K562 (cell line): ENCODE data around the gene CLDN24. TPM values are rescaled to one million over a fixed set of nuclear protein-coding genes. Genes with fewer than 3 reads are reported as not detected.

Experiments
- ATAC-seq: fragments of 200-7000 bp; cut with Tn5 transposase; 3 replicates; pipeline ENCODE4 v1.9.1; 2020; ENCODE audit warnings: moderate library complexity
- BruUV-seq: library from RNA; stranded (reverse); fragments of 400-500 nt; replicated peaks from 2 replicates; lab custom pipeline; 2021; lab: Mats Ljungman, UMichigan
- CTCF ChIA-PET: fragments of 300-600 bp; formaldehyde crosslinking; extraction: SDS; loops from one replicate; lab custom pipeline; 2021; ENCODE audit warnings: low intra/inter-chr PET ratio; lab: Yijun Ruan, JAX
- POLR2A ChIA-PET: fragments of 300-600, 350-650 bp; sonication (Branson Sonifier 250); formaldehyde crosslinking; extraction: SDS; loops from one replicate; lab custom pipeline; 2021; ENCODE audit warnings: antibody characterized with exemption, inconsistent platforms; lab: Yijun Ruan, JAX
- DNase-seq, 4 experiments: peaks; one replicate each; pipeline versions ENCODE4 v3.0.0 to v3.0.0-alpha.2; 2011 to 2018; ENCODE audit warnings: low spot score in 3 of 4, mixed read lengths in 3 of 4; ENCODE audit errors: extremely low read depth in 1 of 4
- FAIRE-seq: peaks from 2 replicates; lab custom pipeline; 2011; peaks lifted over from hg19 to GRCh38; lab: Jason Lieb, UNC
- H2AFZ ChIP-seq: 2 replicates; pipeline ENCODE4 v1.6.0; 2011; ENCODE audit warnings: low read depth, low read length, control low read depth, inconsistent platforms
- H3K27ac ChIP-seq: fragments of 200-600 bp; 3 replicates; pipeline ENCODE4 v1.8.0; 2011; ENCODE audit warnings: low read depth, mild to moderate bottlenecking, control low read depth, inconsistent platforms, low read length, moderate library complexity, mixed read lengths; ENCODE audit errors: extremely low read depth
- H3K27me3 ChIP-seq, 2 experiments: fragments of 300-600 bp in 1 of 2; 2 replicates in 1 of 2; 3 replicates in 1 of 2; pipeline versions ENCODE4 v1.6.0 to v1.8.0; 2011; ENCODE audit warnings: inconsistent platforms in 2 of 2, low read length in 2 of 2, mild to moderate bottlenecking in 1 of 2, mixed read lengths in 1 of 2, moderate library complexity in 1 of 2; ENCODE audit not compliant: control insufficient read depth in 2 of 2, insufficient read depth in 2 of 2
- H3K36me3 ChIP-seq: fragments of 300-600 bp; 3 replicates; pipeline ENCODE4 v1.8.0; 2011; ENCODE audit warnings: mild to moderate bottlenecking, low read length, inconsistent platforms; ENCODE audit not compliant: control insufficient read depth, insufficient read depth
- H3K4me1 ChIP-seq, 2 experiments: fragments of 200-600 bp in 1 of 2; replicated peaks in 1 of 2; 2 replicates in 1 of 2; 3 replicates in 1 of 2; pipeline versions ENCODE4 v1.5.1 to v1.8.0; 2011; ENCODE audit warnings: inconsistent platforms in 2 of 2, low read length in 2 of 2, mild to moderate bottlenecking in 1 of 2, mixed read lengths in 1 of 2, moderate library complexity in 1 of 2; ENCODE audit not compliant: control insufficient read depth in 2 of 2, insufficient read depth in 2 of 2
- H3K4me2 ChIP-seq: 2 replicates; pipeline ENCODE4 v1.6.1; 2011; ENCODE audit warnings: low read length, control low read depth, inconsistent platforms, mixed read lengths; ENCODE audit not compliant: insufficient read depth
- H3K4me3 ChIP-seq: fragments of 200-600 bp; sonication (generic), shearing (Covaris generic); 2 replicates; pipeline ENCODE4 v1.5.1; 2016; ENCODE audit warnings: control low read depth, inconsistent platforms
- H3K79me2 ChIP-seq: fragments of 200-600 bp; 3 replicates; pipeline ENCODE4 v1.8.0; 2011; ENCODE audit warnings: low read length, inconsistent platforms; ENCODE audit not compliant: control insufficient read depth, insufficient read depth
- H3K9ac ChIP-seq, 2 experiments: 2 replicates each; pipeline versions ENCODE4 v1.6.0 to v1.6.1; 2011; ENCODE audit warnings: low read depth in 2 of 2, low read length in 2 of 2, control low read depth in 1 of 2, inconsistent platforms in 1 of 2, mild to moderate bottlenecking in 1 of 2, mixed read lengths in 1 of 2; ENCODE audit not compliant: insufficient read depth in 1 of 2
- H3K9me1 ChIP-seq: one replicate; pipeline ENCODE4 v1.6.0; 2011; ENCODE audit warnings: inconsistent platforms, mild to moderate bottlenecking, low read length, moderate library complexity; ENCODE audit not compliant: control insufficient read depth, insufficient read depth
- H3K9me3 ChIP-seq: replicated peaks from 2 replicates; pipeline ENCODE4 v1.5.1; 2011; ENCODE audit warnings: low read depth, low read length, inconsistent platforms; ENCODE audit not compliant: control insufficient read depth, insufficient read depth
- H4K20me1 ChIP-seq: replicated peaks from 2 replicates; pipeline ENCODE4 v1.6.1; 2011; ENCODE audit warnings: low read length, inconsistent platforms, mixed read lengths; ENCODE audit not compliant: control insufficient read depth, insufficient read depth
- EHMT2 ChIP-seq: fragments of 450-650 bp; IDR thresholded peaks from 2 replicates; pipeline ENCODE4 v1.6.1; 2018; ENCODE audit warnings: antibody characterized with exemption
- NFE2L1 ChIP-seq: fragments of 450-650 bp; IDR thresholded peaks from 2 replicates; pipeline ENCODE4 v1.6.1; 2016; ENCODE audit warnings: missing genetic modification characterization, low read depth, mild to moderate bottlenecking, missing compliant biosample characterization, moderate library complexity, borderline replicate concordance
- NRF1 ChIP-seq, 2 experiments: fragments of 450-650 bp; IDR thresholded peaks in 1 of 2; conservative IDR thresholded peaks in 1 of 2; 2 replicates each; pipeline ENCODE4 v1.6.1; 2014; ENCODE audit warnings: mild to moderate bottlenecking in 2 of 2
- RAD51 ChIP-seq: fragments of 450-650 bp; IDR thresholded peaks from 2 replicates; pipeline ENCODE4 v1.7.1; 2016; ENCODE audit warnings: low read depth, mild to moderate bottlenecking, borderline replicate concordance
- TEAD4 ChIP-seq, 2 experiments: sonication (generic) in 1 of 2; formaldehyde crosslinking in 1 of 2; IDR thresholded peaks; 2 replicates each; pipeline versions ENCODE4 v1.6.1 to v1.8.0; 2012 to 2022; ENCODE audit warnings: borderline replicate concordance in 1 of 2, inconsistent platforms in 1 of 2, low read length in 1 of 2, mild to moderate bottlenecking in 1 of 2, missing genetic modification reagents in 1 of 2
- ZBTB1 ChIP-seq: sonication (generic); formaldehyde crosslinking; IDR thresholded peaks from 2 replicates; pipeline ENCODE4 v1.8.1; 2023; ENCODE audit warnings: missing genetic modification reagents, low read depth, mild to moderate bottlenecking, borderline replicate concordance
- ZNF77 ChIP-seq: fragments of 250-450 bp; sonication (Bioruptor Pico); IDR thresholded peaks from 2 replicates; pipeline ENCODE4 v1.5.0; 2020
- ZNF79 ChIP-seq: fragments of 250-450 bp; sonication (Bioruptor Pico); IDR thresholded peaks from 2 replicates; pipeline ENCODE4 v1.4.0; 2020; ENCODE audit warnings: low read depth, mild to moderate bottlenecking, moderate library complexity
- WGBS: fragments of 100-300 bp; shearing (Covaris generic); methylation state at CpG from one replicate; pipeline ENCODE4 v1.1.6; 2016; ENCODE audit warnings: low coverage, mixed read lengths; ENCODE audit not compliant: insufficient coverage; ENCODE audit errors: missing lambda C conversion rate; 5-methylcytosine and 5-hydroxymethylcytosine counted together
- in situ Hi-C: fragments of 300-500 bp; cut with MboI; formaldehyde crosslinking; loops from 4 replicates; pipeline ENCODE4 v1.15.0; 2018; ENCODE audit warnings: inconsistent platforms, mixed read lengths
- intact Hi-C: fragments of 100-400 bp; cut with micrococcal nuclease; formaldehyde crosslinking; loops from 2 replicates; pipeline ENCODE4 v1.14.2; 2022
- polyA plus RNA-seq, 8 experiments: library from polyadenylated mRNA; depleted of rRNA in 4 of 8; stranded (reverse) in 5 of 8; unstranded in 3 of 8; fragments of >200 nt; fragmentation: Nextera tagmentation in 2 of 8; fragmentation: Illumina TruSeq in 1 of 8; extraction: Ambion mirVana in 2 of 8; extraction: Trizol in 1 of 8; gene quantifications; 2 replicates each; pipeline versions ENCODE4 v1.2.1 to v1.2.3, GENCODE V29; 2011 to 2014; ENCODE audit warnings: inconsistent platforms in 1 of 8, missing spikeins in 1 of 8
- total RNA-seq, 7 experiments: library from RNA; depleted of rRNA in 6 of 7; stranded (reverse); fragments of >200 nt in 6 of 7; fragmentation: Illumina TruSeq in 2 of 7; extraction: Trizol in 2 of 7; gene quantifications; 2 replicates each; pipeline versions ENCODE4 v1.2.1 to v1.2.3, GENCODE V29; 2011 to 2021; ENCODE audit warnings: low replicate concordance in 1 of 7

The CLDN24 gene
- total and polyA plus RNA-seq, 9 of the 15 experiments (the other 6 are each of a cell fraction or from before 2014, with no cell fraction given) = not detected

DNA sequence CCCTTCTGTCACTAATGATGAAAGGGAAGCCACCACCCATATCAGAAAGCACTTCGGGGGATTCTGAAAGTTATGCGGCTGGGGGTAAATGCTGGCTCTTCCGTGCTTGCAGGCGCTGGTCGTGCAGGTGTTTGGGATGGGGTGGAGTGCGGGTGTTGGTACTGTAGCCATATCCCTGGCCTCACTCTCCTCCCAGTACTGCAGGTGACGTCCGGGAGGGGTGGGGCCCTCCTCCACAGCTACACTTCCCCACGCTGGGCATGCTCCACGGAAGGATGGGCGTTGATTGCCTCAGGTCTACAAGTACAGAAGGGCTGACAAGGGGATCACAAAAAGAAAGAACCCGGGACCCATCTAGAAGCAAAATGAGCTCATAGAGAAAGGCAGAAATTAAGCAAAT is 48.6 kb upstream of the CLDN24 start:
- Histone ChIP-seq H3K9ac (no peak overlapping the region), H3K27ac (no peak overlapping the region), H3K9me1 (no peaks in the 10 kb centered on the region), H4K20me1 (no peaks in the 10 kb centered on the region), H3K4me3 (no peak overlapping the region), H3K79me2 (no peaks in the 10 kb centered on the region), H3K9me3 (no peaks in the 10 kb centered on the region; the same call in 1 of the 2 replicates), H3K36me3 (no peaks in the 10 kb centered on the region)
- CTCF ChIA-PET = no interaction called here
- DNase-seq (no peak), FAIRE-seq (no peak)
- BruUV-seq = no TSS peak
- intact Hi-C loops = no loop called here
- 35% methylated on average over 12 of the region's 12 CpGs for WGBS
- TF ChIP-seq ZNF79 (CRISPR knock-in tag) (no peak), NRF1 (conservative IDR thresholded peaks at IDR 0.05 in 1 of 2, IDR thresholded peaks at IDR 0.05 in 1 of 2) (peak in 1 of 2 experiments; percentile 15; a peak in 1 of 4 replicates)
- TF ChIP-seq, all 486 proteins: peak for 1
- no peak for ATAC-seq
- POLR2A ChIA-PET = no interaction called here
- H3K27me3 ChIP-seq = no peaks in the 10 kb centered on the region
- H3K4me1 ChIP-seq = 0 out of 5 replicates have a peak, but pooled peaks cover 0 to 3% of the 10 kb centered on the region in 2 experiments
- no peak overlapping the region for H2AFZ ChIP-seq
- no peak overlapping the region for H3K4me2 ChIP-seq
- in situ Hi-C loops = no loop called here

DNA sequence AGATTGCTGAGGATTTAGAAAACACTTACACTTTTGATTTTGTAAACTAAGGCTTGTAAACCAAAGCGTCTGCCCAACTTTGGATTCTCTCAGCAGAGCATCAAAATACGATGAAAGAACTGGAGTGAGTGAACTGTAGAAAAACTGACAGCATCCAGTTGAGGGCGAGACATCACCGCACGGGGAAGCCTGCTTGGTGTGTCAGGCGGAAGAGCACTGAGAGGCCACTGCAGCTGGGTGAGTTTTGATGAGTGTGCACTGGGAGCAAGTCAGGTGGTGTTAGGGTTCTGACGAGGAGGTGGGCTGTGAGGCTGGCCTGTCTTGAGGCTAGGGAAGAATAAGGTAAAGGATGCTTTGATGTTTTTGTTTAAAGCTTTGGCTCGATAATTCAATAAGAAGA is 46.8 kb upstream of the CLDN24 start:
- H3K79me2 ChIP-seq = no peaks in the 10 kb centered on the region
- TF ChIP-seq RAD51 (no peak), ZNF77 (CRISPR knock-in tag) (no peak), EHMT2 (no peak), ZBTB1 (CRISPR knock-in tag) (no peak), TEAD4 (IDR thresholded peaks at IDR 0.05; ENCODE audit: low read length) (no peak), TEAD4 (CRISPR knock-in tag; IDR thresholded peaks at IDR 0.05; ENCODE audit: borderline replicate concordance) (no peak), NFE2L1 (no peak)
- TF ChIP-seq, all 486 proteins: peak for 0
- Histone ChIP-seq H3K9me1 (no peaks in the 10 kb centered on the region), H3K27ac (no peak overlapping the region), H3K9me3 (no peaks in the 10 kb centered on the region; the same call in 1 of the 2 replicates), H3K4me2 (no peak overlapping the region), H4K20me1 (no peaks in the 10 kb centered on the region), H3K9ac (no peak overlapping the region), H3K4me3 (no peak overlapping the region), H3K27me3 (no peaks in the 10 kb centered on the region), H3K36me3 (no peaks in the 10 kb centered on the region), H3K4me1 (peaks cover under 1 to 5% of the 10 kb centered on the region in 2 experiments; a peak in 3 of 5 replicates), H2AFZ (no peak overlapping the region)
- CTCF ChIA-PET = no interaction called here
- ATAC-seq = no peak
- POLR2A ChIA-PET = interaction anchor here (0.6 kb wide), 1 partner anchor 10 kb away, joined by 3 read pairs; no protein-coding TSS in a partner anchor
- WGBS = 49% methylated on average over 8 of the region's 8 CpGs
- in situ Hi-C loops (no loop called here), intact Hi-C loops (no loop called here)
- no TSS peak for BruUV-seq
- no peak for DNase-seq
- no peak for FAIRE-seq
